Keratinocyte (primary cell): ENCODE results near the gene SLC8A1. TPM values are rescaled to one million over a fixed set of nuclear protein-coding genes. Genes with fewer than 3 reads are reported as not detected.

Experiments used
- DNase-seq: peaks from one replicate; pipeline ENCODE4 v3.0.0-alpha.2; 2011; ENCODE audit warnings: low read depth, missing footprints, low spot score
- FAIRE-seq: peaks from 2 replicates; lab custom pipeline; 2011; peaks lifted over from hg19 to GRCh38; lab: Jason Lieb, UNC
- H2AFZ ChIP-seq: 2 replicates; pipeline ENCODE4 v1.6.0; 2012; ENCODE audit warnings: low read length, control low read depth, inconsistent platforms; ENCODE audit not compliant: control insufficient read depth
- H3K27ac ChIP-seq: 2 replicates; pipeline ENCODE4 v1.5.1; 2011; ENCODE audit warnings: low read length; ENCODE audit not compliant: control insufficient read depth, insufficient read depth
- H3K27me3 ChIP-seq: 3 replicates; pipeline ENCODE4 v1.6.0; 2011; ENCODE audit warnings: low read length; ENCODE audit not compliant: control insufficient read depth, insufficient read depth; ENCODE audit errors: extremely low read depth
- H3K36me3 ChIP-seq, 2 experiments: 2 replicates in 1 of 2; 3 replicates in 1 of 2; pipeline ENCODE4 v1.5.1; 2011; ENCODE audit warnings: low read length in 2 of 2, mild to moderate bottlenecking in 1 of 2; ENCODE audit not compliant: control insufficient read depth in 2 of 2, insufficient read depth in 2 of 2; ENCODE audit errors: extremely low read depth in 1 of 2
- H3K4me1 ChIP-seq: 3 replicates; pipeline ENCODE4 v1.5.1; 2011; ENCODE audit warnings: low read length; ENCODE audit not compliant: control insufficient read depth, insufficient read depth; ENCODE audit errors: extremely low read depth
- H3K4me2 ChIP-seq: 3 replicates; pipeline ENCODE4 v1.6.0; 2011; ENCODE audit warnings: low read depth, low read length; ENCODE audit not compliant: control insufficient read depth, insufficient read depth; ENCODE audit errors: extremely low read depth
- H3K4me3 ChIP-seq, 3 experiments: fragments of 200-600 bp in 1 of 3; sonication (generic) in 1 of 3; 2 replicates in 2 of 3; 3 replicates in 1 of 3; pipeline ENCODE4 v1.5.1; 2011 to 2016; ENCODE audit warnings: low read length in 3 of 3, mild to moderate bottlenecking in 3 of 3, control low read depth in 2 of 3, inconsistent platforms in 1 of 3, low read depth in 1 of 3, mixed read lengths in 1 of 3, mixed run types in 1 of 3, moderate library complexity in 1 of 3; ENCODE audit not compliant: control insufficient read depth in 2 of 3, insufficient read depth in 2 of 3; ENCODE audit errors: extremely low read depth in 1 of 3
- H3K79me2 ChIP-seq: 2 replicates; pipeline ENCODE4 v1.6.0; 2012; ENCODE audit warnings: low read length; ENCODE audit not compliant: control insufficient read depth, insufficient read depth
- H3K9ac ChIP-seq: 3 replicates; pipeline ENCODE4 v1.6.0; 2011; ENCODE audit warnings: low read length; ENCODE audit not compliant: control insufficient read depth, insufficient read depth; ENCODE audit errors: extremely low read depth
- H3K9me1 ChIP-seq: 3 replicates; pipeline ENCODE4 v1.6.0; 2011; ENCODE audit warnings: low read length; ENCODE audit not compliant: control insufficient read depth, insufficient read depth; ENCODE audit errors: extremely low read depth
- H3K9me3 ChIP-seq: 2 replicates; pipeline ENCODE4 v1.5.1; 2012; ENCODE audit warnings: low read depth, low read length; ENCODE audit not compliant: control insufficient read depth
- H4K20me1 ChIP-seq: 3 replicates; pipeline ENCODE4 v1.6.0; 2011; ENCODE audit warnings: low read length; ENCODE audit not compliant: control insufficient read depth, insufficient read depth; ENCODE audit errors: extremely low read depth
- EZH2 ChIP-seq: IDR thresholded peaks from one replicate; pipeline ENCODE4 v1.6.1; 2012; ENCODE audit warnings: inconsistent platforms, mild to moderate bottlenecking, low read length, moderate library complexity
- dilution Hi-C: fragments of 300-500 bp; cut with MboI; formaldehyde crosslinking; loops from one replicate; pipeline ENCODE4 v1.7.0; 2020; ENCODE audit warnings: low sequenced_read_pairs; ENCODE audit not compliant: extremely low pct_ligation_motif_present
- polyA plus RNA-seq, 5 experiments: library from polyadenylated mRNA; depleted of rRNA in 3 of 5; stranded (reverse) in 3 of 5; stranded (forward) in 1 of 5; unstranded in 1 of 5; fragments of >200 nt; gene quantifications; 1 replicate in 1 of 5; 2 replicates in 3 of 5; 3 replicates in 1 of 5; pipeline versions ENCODE4 v1.2.1 to v1.2.3, GENCODE V29; 2011 to 2012; ENCODE audit warnings: missing spikeins in 2 of 5, low read depth in 1 of 5, low replicate concordance in 1 of 5
- TF ChIP-seq, protein P1 (sequence below), 3 experiments: IDR thresholded peaks in 1 of 3; conservative IDR thresholded peaks in 1 of 3; optimal IDR thresholded peaks in 1 of 3; 2 replicates in 2 of 3; 3 replicates in 1 of 3; pipeline versions ENCODE3 to v1.5.1; 2011; ENCODE audit warnings: low read length in 3 of 3, mild to moderate bottlenecking in 3 of 3, moderate library complexity in 2 of 3, control low read depth in 1 of 3, inconsistent platforms in 1 of 3; ENCODE audit not compliant: insufficient read depth in 2 of 3; ENCODE audit errors: extremely low read depth in 1 of 3

The SLC8A1 gene
- polyA plus RNA-seq, 1 donor (not counting 4 experiments of a cell fraction or from before 2014, with no cell fraction given): 2.7 TPM

- no peak overlapping the region for H3K9ac ChIP-seq
- FAIRE-seq: no peak
These were observed 126.8 kb downstream of the SLC8A1 start for GRCh38 chr2:40325116-40325515.

GRCh38 chr2:40324656-40325055 lies 127.2 kb downstream of the SLC8A1 start:
- no peak for FAIRE-seq
- no peak overlapping the region for H2AFZ ChIP-seq
- H3K27me3 ChIP-seq: no peaks in the 10 kb centered on the region
- H4K20me1 ChIP-seq: no peaks in the 10 kb centered on the region
- H3K36me3 ChIP-seq: no peaks in the 10 kb centered on the region
- no peaks in the 10 kb centered on the region for H3K9me3 ChIP-seq
- no peaks in the 10 kb centered on the region for H3K4me1 ChIP-seq
- H3K79me2 ChIP-seq: no peaks in the 10 kb centered on the region
- no peak overlapping the region for H3K27ac ChIP-seq
- TF ChIP-seq, protein P1, sequence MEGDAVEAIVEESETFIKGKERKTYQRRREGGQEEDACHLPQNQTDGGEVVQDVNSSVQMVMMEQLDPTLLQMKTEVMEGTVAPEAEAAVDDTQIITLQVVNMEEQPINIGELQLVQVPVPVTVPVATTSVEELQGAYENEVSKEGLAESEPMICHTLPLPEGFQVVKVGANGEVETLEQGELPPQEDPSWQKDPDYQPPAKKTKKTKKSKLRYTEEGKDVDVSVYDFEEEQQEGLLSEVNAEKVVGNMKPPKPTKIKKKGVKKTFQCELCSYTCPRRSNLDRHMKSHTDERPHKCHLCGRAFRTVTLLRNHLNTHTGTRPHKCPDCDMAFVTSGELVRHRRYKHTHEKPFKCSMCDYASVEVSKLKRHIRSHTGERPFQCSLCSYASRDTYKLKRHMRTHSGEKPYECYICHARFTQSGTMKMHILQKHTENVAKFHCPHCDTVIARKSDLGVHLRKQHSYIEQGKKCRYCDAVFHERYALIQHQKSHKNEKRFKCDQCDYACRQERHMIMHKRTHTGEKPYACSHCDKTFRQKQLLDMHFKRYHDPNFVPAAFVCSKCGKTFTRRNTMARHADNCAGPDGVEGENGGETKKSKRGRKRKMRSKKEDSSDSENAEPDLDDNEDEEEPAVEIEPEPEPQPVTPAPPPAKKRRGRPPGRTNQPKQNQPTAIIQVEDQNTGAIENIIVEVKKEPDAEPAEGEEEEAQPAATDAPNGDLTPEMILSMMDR (optimal IDR thresholded peaks at IDR 0.05 in 1 of 3, IDR thresholded peaks at IDR 0.05 in 1 of 3, conservative IDR thresholded peaks at IDR 0.05 in 1 of 3; ENCODE audit: extremely low read depth in 1 of 3, insufficient read depth in 2 of 3, low read length in 3 of 3): no peak
- no peak for TF ChIP-seq EZH2
- dilution Hi-C loops: no loop called here
- no peak overlapping the region for H3K9ac ChIP-seq
- H3K4me3 ChIP-seq: no peak overlapping the region
- no peaks in the 10 kb centered on the region for H3K9me1 ChIP-seq
- H3K4me2 ChIP-seq: no peak overlapping the region
- no peak for DNase-seq

More at GRCh38 chr2:40325116-40325515, 126.8 kb downstream of the SLC8A1 start:
- no peaks in the 10 kb centered on the region for H3K4me1 ChIP-seq
- no peak for DNase-seq
- dilution Hi-C loops: no loop called here
- H3K27ac ChIP-seq: no peak overlapping the region
- H3K79me2 ChIP-seq: no peaks in the 10 kb centered on the region
- H3K36me3 ChIP-seq: no peaks in the 10 kb centered on the region
- no peaks in the 10 kb centered on the region for H3K9me1 ChIP-seq
- H3K27me3 ChIP-seq: no peaks in the 10 kb centered on the region
- no peak overlapping the region for H3K4me2 ChIP-seq
- H4K20me1 ChIP-seq: no peaks in the 10 kb centered on the region
- no peaks in the 10 kb centered on the region for H3K9me3 ChIP-seq
- no peak overlapping the region for H2AFZ ChIP-seq
- TF ChIP-seq, protein P1 (optimal IDR thresholded peaks at IDR 0.05 in 1 of 3, IDR thresholded peaks at IDR 0.05 in 1 of 3, conservative IDR thresholded peaks at IDR 0.05 in 1 of 3; ENCODE audit: extremely low read depth in 1 of 3, insufficient read depth in 2 of 3, low read length in 3 of 3): no peak
- TF ChIP-seq EZH2: no peak
- no peak overlapping the region for H3K4me3 ChIP-seq
